Measurements from ENCODE around the gene ECM1.

DNA sequence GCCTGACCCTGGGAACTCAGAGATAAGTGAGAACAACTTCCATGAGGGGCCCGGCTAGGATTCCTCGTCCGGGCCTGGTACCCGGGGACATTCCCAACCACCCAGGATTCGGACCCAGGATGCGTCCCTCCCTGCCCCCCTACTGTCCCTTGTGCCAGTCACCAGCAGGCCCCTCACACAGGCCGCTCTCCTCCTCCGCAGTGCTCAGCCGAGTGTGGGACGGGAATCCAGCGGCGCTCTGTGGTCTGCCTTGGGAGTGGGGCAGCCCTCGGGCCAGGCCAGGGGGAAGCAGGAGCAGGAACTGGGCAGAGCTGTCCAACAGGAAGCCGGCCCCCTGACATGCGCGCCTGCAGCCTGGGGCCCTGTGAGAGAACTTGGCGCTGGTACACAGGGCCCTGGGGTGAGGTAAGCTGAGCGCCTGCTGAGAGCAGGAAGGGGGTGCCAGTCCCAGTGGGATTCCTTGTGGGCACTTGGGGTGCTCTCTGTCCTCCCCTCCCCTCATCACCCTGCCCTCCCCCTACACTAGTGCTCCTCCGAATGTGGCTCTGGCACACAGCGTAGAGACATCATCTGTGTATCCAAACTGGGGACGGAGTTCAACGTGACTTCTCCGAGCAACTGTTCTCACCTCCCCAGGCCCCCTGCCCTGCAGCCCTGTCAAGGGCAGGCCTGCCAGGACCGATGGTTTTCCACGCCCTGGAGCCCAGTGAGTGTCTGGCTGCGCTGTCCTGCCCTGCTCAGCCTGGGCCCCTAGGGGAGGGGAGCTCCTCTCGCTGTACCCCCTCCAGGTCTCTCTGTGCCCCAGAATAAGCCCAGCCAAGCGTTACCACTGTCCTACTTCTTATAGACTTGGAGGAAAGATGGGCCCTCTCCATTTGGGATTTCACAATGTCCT, 51.1 kb downstream of the ECM1 start:
- no peak for TF ChIP-seq EZH2 (IDR thresholded peaks at IDR 0.05; ENCODE audit: insufficient read depth, poor library complexity, severe bottlenecking)
- no peak for TF ChIP-seq EZH2phosphoT487 (IDR thresholded peaks at IDR 0.05; ENCODE audit: insufficient read depth, low read depth)

All from GM23248 (cell line).